GM12864 (cell line): Measurements from ENCODE around the gene KRTAP10-7.
"Not testable (repeated sequence)": the region's sequence is repeated elsewhere in the genome, so short reads cannot be mapped to it uniquely, and the experiment has no call there.

Experiments
- DNase-seq: peaks from one replicate; pipeline ENCODE4 v3.0.0-alpha.2; 2011; ENCODE audit warnings: low read depth
- H3K4me3 ChIP-seq: 2 replicates; pipeline ENCODE4 v1.5.1; 2011; ENCODE audit warnings: mild to moderate bottlenecking, low read depth, low read length, control low read depth
- TF ChIP-seq, protein P1 (sequence below): IDR thresholded peaks from 2 replicates; pipeline ENCODE4 v1.5.1; 2011; ENCODE audit warnings: low read depth, mild to moderate bottlenecking, moderate library complexity, low read length, control low read depth, inconsistent platforms; ENCODE audit errors: missing control alignments

Gene KRTAP10-7

DNA sequence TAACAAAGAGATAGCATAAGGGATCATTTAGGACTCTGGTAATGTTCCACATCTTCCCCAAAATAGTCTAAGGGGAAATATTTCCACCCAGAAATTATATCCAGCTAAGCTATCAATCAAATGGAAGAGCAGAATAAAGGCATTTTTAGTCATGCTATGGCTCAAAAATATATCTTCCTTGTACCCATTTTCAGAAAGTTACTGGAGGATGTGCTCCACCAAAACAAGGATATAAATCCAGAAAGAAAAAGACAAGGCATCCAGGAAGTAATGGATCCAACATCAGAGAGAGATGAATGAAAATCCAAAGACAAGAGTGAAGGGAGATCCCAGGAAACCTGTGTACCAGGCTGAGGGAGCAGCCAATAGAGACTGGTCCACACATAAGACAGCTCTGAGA lies 8.8 kb downstream of the KRTAP10-7 start:
- TF ChIP-seq, protein P1, sequence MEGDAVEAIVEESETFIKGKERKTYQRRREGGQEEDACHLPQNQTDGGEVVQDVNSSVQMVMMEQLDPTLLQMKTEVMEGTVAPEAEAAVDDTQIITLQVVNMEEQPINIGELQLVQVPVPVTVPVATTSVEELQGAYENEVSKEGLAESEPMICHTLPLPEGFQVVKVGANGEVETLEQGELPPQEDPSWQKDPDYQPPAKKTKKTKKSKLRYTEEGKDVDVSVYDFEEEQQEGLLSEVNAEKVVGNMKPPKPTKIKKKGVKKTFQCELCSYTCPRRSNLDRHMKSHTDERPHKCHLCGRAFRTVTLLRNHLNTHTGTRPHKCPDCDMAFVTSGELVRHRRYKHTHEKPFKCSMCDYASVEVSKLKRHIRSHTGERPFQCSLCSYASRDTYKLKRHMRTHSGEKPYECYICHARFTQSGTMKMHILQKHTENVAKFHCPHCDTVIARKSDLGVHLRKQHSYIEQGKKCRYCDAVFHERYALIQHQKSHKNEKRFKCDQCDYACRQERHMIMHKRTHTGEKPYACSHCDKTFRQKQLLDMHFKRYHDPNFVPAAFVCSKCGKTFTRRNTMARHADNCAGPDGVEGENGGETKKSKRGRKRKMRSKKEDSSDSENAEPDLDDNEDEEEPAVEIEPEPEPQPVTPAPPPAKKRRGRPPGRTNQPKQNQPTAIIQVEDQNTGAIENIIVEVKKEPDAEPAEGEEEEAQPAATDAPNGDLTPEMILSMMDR: no peak
- H3K4me3 ChIP-seq: no peak overlapping the region
- no peak for DNase-seq

DNA sequence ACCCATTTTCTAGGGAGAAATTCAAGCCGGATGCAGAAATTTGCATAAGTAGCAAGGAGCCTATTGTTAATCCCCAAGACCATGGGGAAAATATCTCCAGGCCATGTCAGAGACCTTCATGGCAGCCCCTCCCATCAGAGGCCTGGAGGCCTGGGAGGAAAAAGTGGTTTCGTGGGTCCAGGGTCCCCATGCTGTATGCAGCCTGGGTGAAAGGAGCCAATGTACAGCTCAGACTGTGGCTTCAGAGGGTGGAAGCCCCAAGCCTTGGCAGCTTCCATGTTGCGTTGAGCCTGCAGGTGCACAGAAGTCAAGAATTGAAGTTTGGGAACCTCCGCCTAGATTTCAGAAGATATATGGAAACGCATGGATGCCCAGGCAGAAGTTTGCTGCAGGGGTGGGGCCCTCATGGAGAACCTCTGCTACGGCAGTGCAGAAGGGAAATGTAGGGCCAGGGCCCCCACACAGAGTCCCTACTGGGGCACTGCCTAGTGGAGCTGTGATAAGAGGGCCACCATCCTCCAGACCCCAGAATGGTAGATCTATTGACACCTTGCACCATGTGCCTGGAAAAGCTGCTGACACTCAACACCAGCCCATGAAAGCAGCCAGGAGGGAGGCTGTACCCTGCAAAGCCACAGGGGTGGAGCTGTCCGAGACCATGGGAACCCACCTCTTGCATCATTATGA lies 9.9 kb downstream of the KRTAP10-7 start:
- DNase-seq, H3K4me3 ChIP-seq: not testable (repeated sequence)

DNA sequence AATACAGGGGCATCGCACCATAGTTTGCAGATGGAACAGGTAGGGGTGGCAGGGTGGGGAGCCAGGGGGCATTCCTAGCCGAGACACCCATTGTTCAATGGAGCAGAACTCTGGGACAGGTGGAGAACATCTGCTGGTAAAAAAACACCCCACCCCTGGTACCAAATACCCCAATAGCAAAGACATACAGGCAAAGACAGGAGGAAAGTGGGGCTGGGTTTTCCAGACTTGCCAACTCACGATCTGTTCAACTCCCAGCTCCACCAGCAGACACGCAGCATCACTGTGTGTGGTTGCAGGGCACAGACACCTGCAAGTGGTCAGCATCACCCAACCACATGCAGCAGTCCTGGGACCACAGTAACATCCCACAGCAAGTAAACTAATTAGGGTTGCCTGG lies 11.2 kb downstream of the KRTAP10-7 start:
- DNase-seq: no peak
- no peak overlapping the region for H3K4me3 ChIP-seq
- TF ChIP-seq, protein P1: no peak

DNA sequence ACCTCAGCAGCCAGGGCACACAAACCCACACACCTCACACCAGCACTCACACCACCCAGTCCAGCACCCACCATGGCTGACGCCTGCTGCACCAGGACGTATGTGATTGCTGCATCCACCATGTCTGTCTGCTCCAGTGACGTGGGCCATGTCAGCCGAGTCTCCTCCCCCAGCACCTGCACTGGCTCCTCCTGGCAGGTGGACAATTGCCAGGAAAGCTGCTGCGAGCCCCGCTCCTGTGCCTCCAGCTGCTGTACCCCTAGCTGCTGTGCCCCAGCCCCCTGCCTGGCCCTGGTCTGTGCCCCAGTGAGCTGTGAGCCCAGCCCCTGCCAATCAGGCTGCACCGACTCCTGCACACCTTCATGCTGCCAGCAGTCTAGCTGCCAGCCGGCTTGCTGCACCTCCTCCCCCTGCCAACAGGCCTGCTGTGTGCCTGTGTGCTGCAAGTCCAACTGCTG lies 11.7 kb downstream of the KRTAP10-7 start, which contains the start of gene KRTAP10-8:
Gene KRTAP10-8, plus strand, starts transcription at position 51 of the 458 bp plus-strand sequence. Its CDS starts 22 bp downstream, at position 73.
- TF ChIP-seq, protein P1: no peak
- no peak within 1 kb of the TSS for H3K4me3 ChIP-seq
- no peak for DNase-seq

DNA sequence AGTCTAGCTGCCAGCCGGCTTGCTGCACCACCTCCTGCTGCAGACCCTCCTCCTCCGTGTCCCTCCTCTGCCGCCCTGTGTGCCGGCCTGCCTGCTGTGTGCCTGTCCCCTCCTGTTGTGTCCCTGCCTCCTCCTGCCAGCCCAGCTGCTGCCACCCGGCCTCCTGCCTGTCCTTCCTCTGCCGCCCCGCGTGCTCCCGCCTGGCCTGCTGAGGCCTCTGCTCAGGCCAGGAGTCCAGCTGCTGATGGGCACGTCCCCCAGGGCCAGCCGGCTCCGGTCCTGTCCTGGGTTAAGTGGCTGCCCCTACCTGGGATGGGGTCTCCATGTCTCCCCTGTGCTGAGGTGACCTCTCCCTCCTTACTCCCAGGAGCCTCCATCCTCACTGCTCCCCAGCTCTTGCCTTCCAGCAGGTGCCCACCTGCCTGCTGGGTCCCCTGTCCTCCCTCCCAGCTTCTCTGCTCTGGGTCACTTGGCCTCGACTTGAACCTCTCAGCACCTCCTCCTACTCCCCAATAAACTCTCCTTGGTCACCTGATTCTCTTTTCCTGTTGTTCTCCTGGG lies 12.4 kb downstream of the KRTAP10-7 start:
- no peak overlapping the region for H3K4me3 ChIP-seq
- no peak for DNase-seq
- TF ChIP-seq, protein P1: no peak

DNA sequence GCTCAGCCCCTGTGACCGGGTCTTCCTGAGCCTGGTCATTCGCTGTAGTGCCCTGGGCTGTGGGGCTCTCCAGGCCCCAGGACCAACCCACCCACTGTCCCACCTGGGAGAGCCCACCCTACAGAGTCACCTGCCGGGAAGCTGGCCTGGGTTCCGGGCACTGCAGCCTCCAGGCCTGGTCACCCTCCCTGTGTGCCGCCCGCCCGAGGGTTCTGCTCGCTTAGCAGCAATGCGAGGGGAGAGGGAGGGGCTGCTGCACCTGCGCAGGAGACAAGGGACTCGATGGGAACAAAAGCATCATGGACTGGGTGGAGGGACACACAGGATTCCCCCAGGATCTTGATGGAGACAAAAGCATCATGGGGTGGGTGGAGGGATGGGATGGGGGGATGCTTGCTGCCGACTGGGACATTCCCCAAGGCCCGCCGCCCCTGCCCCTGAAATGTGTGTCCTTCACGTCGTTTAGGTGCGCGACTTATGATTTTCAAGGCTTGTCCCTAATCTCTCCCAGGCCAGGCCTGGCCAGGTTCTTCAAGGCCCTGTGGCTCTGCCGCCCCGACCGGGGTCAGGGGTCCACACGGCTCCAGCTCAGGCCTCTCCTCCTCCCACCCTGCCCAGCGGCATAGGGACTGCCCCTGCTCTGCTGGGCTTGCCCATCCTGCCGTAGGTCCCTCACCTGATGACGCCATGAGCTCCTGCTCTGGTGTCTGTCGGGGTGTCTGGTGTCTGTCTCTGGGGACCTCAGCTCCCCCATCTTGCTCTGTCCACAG lies 13.2 kb downstream of the KRTAP10-7 start:
- no peak overlapping the region for H3K4me3 ChIP-seq
- no peak for DNase-seq
- TF ChIP-seq, protein P1: no peak

DNA sequence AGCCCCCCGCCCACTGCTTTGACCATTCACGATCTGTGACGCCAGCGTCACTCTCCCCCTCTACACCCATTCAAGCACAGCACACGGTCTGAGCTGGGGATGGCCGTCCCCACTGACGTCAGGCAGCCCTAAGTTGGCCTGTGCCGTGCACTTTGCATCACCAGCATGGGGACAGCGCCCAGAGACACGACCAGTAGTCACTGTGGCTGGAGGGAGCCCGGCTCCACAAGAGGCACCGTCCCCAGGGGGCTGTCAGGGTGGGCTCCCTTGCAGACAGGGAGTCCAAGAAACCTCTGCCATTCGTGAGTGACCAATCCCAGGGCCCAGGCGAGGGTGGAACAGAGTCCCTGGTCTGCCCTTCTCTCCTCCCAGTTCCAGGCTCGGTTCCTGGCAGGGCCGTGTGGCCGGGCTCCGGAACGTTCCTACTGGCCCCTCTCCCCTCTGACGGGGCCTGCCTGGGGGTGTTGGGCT lies 13.8 kb downstream of the KRTAP10-7 start:
- no peak for DNase-seq
- TF ChIP-seq, protein P1: no peak
- H3K4me3 ChIP-seq: no peak overlapping the region
